ENCODE data around the gene C16orf92.

DNA sequence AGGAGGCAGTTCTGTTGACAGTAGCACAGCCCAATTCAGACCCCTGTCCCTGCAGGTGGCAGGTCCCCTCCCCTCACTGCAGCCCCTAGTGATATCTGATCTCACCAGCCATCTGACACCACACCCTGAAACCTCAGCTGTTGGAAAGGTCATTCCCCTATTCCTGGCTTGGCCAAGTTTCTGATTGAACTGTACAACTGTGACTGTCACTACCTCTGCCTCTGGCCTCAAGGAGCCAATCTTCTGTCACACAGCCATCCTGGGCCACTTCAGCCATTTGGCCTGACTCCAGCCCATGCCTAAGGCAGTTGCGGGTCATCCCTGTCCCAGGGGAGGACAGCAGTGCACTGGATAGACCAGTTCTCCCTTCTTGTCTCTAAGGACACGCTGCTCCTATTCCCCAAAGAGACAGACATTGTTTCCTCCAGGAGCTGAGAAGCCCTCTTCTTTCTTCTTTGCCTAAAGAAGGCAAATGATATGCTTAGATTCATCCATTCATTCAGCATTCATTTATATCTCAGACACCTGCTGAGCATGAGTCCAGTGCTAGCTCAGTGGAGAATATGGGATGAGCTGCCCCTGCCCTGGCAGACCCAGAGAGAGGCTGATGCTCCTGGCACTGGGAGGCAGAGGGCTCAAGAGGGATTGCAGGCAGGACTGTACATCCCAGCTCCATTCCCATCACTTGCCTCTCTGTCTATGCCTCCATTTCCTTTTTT, 38.0 kb downstream of the C16orf92 start:
- TF ChIP-seq EZH2 (IDR thresholded peaks at IDR 0.05; ENCODE audit: low read depth, low read length, severe bottlenecking): no peak
- TF ChIP-seq TAF1 (IDR thresholded peaks at IDR 0.05; ENCODE audit: low read depth, low read length): no peak
- TF ChIP-seq YY1 (IDR thresholded peaks at IDR 0.05; ENCODE audit: low read depth, low read length): no peak
- no peak for TF ChIP-seq CREB1 (IDR thresholded peaks at IDR 0.05)
- TF ChIP-seq, protein P1, sequence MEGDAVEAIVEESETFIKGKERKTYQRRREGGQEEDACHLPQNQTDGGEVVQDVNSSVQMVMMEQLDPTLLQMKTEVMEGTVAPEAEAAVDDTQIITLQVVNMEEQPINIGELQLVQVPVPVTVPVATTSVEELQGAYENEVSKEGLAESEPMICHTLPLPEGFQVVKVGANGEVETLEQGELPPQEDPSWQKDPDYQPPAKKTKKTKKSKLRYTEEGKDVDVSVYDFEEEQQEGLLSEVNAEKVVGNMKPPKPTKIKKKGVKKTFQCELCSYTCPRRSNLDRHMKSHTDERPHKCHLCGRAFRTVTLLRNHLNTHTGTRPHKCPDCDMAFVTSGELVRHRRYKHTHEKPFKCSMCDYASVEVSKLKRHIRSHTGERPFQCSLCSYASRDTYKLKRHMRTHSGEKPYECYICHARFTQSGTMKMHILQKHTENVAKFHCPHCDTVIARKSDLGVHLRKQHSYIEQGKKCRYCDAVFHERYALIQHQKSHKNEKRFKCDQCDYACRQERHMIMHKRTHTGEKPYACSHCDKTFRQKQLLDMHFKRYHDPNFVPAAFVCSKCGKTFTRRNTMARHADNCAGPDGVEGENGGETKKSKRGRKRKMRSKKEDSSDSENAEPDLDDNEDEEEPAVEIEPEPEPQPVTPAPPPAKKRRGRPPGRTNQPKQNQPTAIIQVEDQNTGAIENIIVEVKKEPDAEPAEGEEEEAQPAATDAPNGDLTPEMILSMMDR (IDR thresholded peaks at IDR 0.05; ENCODE audit: control extremely low read depth in 1 of 3, insufficient read depth in 1 of 3, low read depth in 1 of 3, low read length in 3 of 3): no peak
- TF ChIP-seq ATF3 (IDR thresholded peaks at IDR 0.05; ENCODE audit: insufficient read depth, low read depth, low read length): no peak
- no peak for TF ChIP-seq POLR2A (IDR thresholded peaks at IDR 0.05; ENCODE audit: control extremely low read depth in 1 of 2, low read depth in 2 of 2, low read length in 2 of 2)
- TF ChIP-seq CEBPB (IDR thresholded peaks at IDR 0.05; ENCODE audit: low read depth, low read length): no peak
- no peak for TF ChIP-seq POLR2AphosphoS5 (IDR thresholded peaks at IDR 0.05; ENCODE audit: low read depth, low read length)
- no peak for TF ChIP-seq PHF8 (conservative IDR thresholded peaks at IDR 0.05; ENCODE audit: low read depth, low read length)
- TF ChIP-seq BACH1 (IDR thresholded peaks at IDR 0.05; ENCODE audit: low read length): no peak
- no peak for TF ChIP-seq RFX5 (IDR thresholded peaks at IDR 0.05; ENCODE audit: borderline replicate concordance, low read depth, low read length)
- TF ChIP-seq EP300 (IDR thresholded peaks at IDR 0.05; ENCODE audit: borderline replicate concordance in 1 of 2, low read depth in 2 of 2, low read length in 2 of 2): no peak

All from H1 (cell line).